Stimulated activated memory B cell treated with anti-CD40 and anti-IgM and Interleukin-4, amounts not matched to agents 10 μg/mL and 1 μg/mL and 100 μg/mL, for 72 hours (primary cell): ENCODE measurements around the gene TARS3.
"Not testable (repeated sequence)": the region's sequence is repeated elsewhere in the genome, so short reads cannot be mapped to it uniquely, and the experiment has no call there.

Source experiments
- ATAC-seq: fragments of 150-1000 bp; cut with Tn5 transposase; 2 replicates; pipeline ENCODE4 v1.10.0; 2021
- H3K27ac Mint-ChIP-seq: one replicate; pipeline ENCODE4 v1.8.0; 2022; ENCODE audit warnings: mild to moderate bottlenecking, mixed read lengths
- H3K27me3 Mint-ChIP-seq: one replicate; pipeline ENCODE4 v1.8.0; 2022; ENCODE audit warnings: mixed read lengths
- H3K36me3 Mint-ChIP-seq: one replicate; pipeline ENCODE4 v1.8.0; 2022; ENCODE audit warnings: mixed read lengths
- H3K4me1 Mint-ChIP-seq: one replicate; pipeline ENCODE4 v1.8.0; 2022; ENCODE audit warnings: mixed read lengths
- H3K4me3 Mint-ChIP-seq: one replicate; pipeline ENCODE4 v1.8.0; 2022; ENCODE audit warnings: mild to moderate bottlenecking, moderate library complexity, mixed read lengths
- H3K9me3 Mint-ChIP-seq: one replicate; pipeline ENCODE4 v1.8.0; 2022; ENCODE audit warnings: mixed read lengths

TARS3 gene

GRCh38 chr15:101679806-101680205 is 44.5 kb downstream of the TARS3 start:
- Mint-ChIP-seq H3K4me3 (no peak overlapping the region), H3K27ac (no peak overlapping the region), H3K27me3 (no peaks in the 10 kb centered on the region), H3K4me1 (peaks cover 12% of the 10 kb centered on the region), H3K36me3 (peaks cover 71% of the 10 kb centered on the region), H3K9me3 (no peaks in the 10 kb centered on the region)
- ATAC-seq, result no peak

GRCh38 chr15:101676921-101677329 is 47.3 kb downstream of the TARS3 start:
- Mint-ChIP-seq H3K4me3 (no peak overlapping the region), H3K27ac (no peak overlapping the region), H3K27me3 (no peaks in the 10 kb centered on the region), H3K9me3 (peaks cover 3% of the 10 kb centered on the region), H3K4me1 (peaks cover 19% of the 10 kb centered on the region), H3K36me3 (peaks cover 74% of the 10 kb centered on the region)
- no peak for ATAC-seq

GRCh38 chr15:101675796-101676582 is 48.3 kb downstream of the TARS3 start:
- no peaks in the 10 kb centered on the region for H3K27me3 Mint-ChIP-seq
- peaks cover 3% of the 10 kb centered on the region for H3K9me3 Mint-ChIP-seq
- ATAC-seq, result peak; percentile 95
- H3K36me3 Mint-ChIP-seq, result peaks cover 71% of the 10 kb centered on the region
- peak overlapping the region; percentile 86 for H3K4me3 Mint-ChIP-seq
- H3K4me1 Mint-ChIP-seq, result peaks cover 19% of the 10 kb centered on the region
- H3K27ac Mint-ChIP-seq, result peak overlapping the region; percentile 85

- no peak for ATAC-seq
- Mint-ChIP-seq H3K27ac (no peak overlapping the region), H3K4me1 (peaks cover 19% of the 10 kb centered on the region), H3K36me3 (peaks cover 70% of the 10 kb centered on the region), H3K27me3 (no peaks in the 10 kb centered on the region), H3K4me3 (no peak overlapping the region), H3K9me3 (peaks cover 3% of the 10 kb centered on the region)
These were observed 49.3 kb downstream of the TARS3 start for GRCh38 chr15:101675015-101675414.

GRCh38 chr15:101672298-101672697 is 52.0 kb downstream of the TARS3 start:
- no peak for ATAC-seq
- Mint-ChIP-seq H3K4me1 (peaks cover 24% of the 10 kb centered on the region), H3K27ac (no peak overlapping the region)

GRCh38 chr15:101669744-101670143 is 54.5 kb downstream of the TARS3 start:
- H3K4me3 Mint-ChIP-seq, result no peak overlapping the region
- peaks cover 3% of the 10 kb centered on the region for H3K9me3 Mint-ChIP-seq
- H3K4me1 Mint-ChIP-seq, result peaks cover 12% of the 10 kb centered on the region
- H3K36me3 Mint-ChIP-seq, result peaks cover 49% of the 10 kb centered on the region
- ATAC-seq, result no peak
- H3K27me3 Mint-ChIP-seq, result no peaks in the 10 kb centered on the region
- H3K27ac Mint-ChIP-seq, result no peak overlapping the region

More at GRCh38 chr15:101672298-101672697, 52.0 kb downstream of the TARS3 start:
- no peaks in the 10 kb centered on the region for H3K27me3 Mint-ChIP-seq
- H3K9me3 Mint-ChIP-seq, result peaks cover 3% of the 10 kb centered on the region
- no peak overlapping the region for H3K4me3 Mint-ChIP-seq
- peaks cover 55% of the 10 kb centered on the region for H3K36me3 Mint-ChIP-seq

GRCh38 chr15:101667881-101668280 is 56.4 kb downstream of the TARS3 start:
- H3K4me3 Mint-ChIP-seq, result no peak overlapping the region
- H3K4me1 Mint-ChIP-seq, result peaks cover 5% of the 10 kb centered on the region
- no peak overlapping the region for H3K27ac Mint-ChIP-seq
- H3K27me3 Mint-ChIP-seq, result no peaks in the 10 kb centered on the region
- H3K36me3 Mint-ChIP-seq, result peaks cover 37% of the 10 kb centered on the region
- no peak for ATAC-seq
- no peaks in the 10 kb centered on the region for H3K9me3 Mint-ChIP-seq

GRCh38 chr15:101664303-101664913 is 59.9 kb downstream of the TARS3 start:
- no peak overlapping the region for H3K4me3 Mint-ChIP-seq
- H3K27ac Mint-ChIP-seq, result no peak overlapping the region
- no peaks in the 10 kb centered on the region for H3K27me3 Mint-ChIP-seq
- H3K36me3 Mint-ChIP-seq, result peaks cover 21% of the 10 kb centered on the region
- no peak for ATAC-seq
- H3K4me1 Mint-ChIP-seq, result peaks cover 5% of the 10 kb centered on the region
- no peaks in the 10 kb centered on the region for H3K9me3 Mint-ChIP-seq

GRCh38 chr15:101662203-101662602 is 62.1 kb downstream of the TARS3 start:
- Mint-ChIP-seq H3K27ac (no peak overlapping the region), H3K4me3 (no peak overlapping the region), H3K36me3 (peaks cover 17% of the 10 kb centered on the region), H3K27me3 (no peaks in the 10 kb centered on the region), H3K9me3 (no peaks in the 10 kb centered on the region), H3K4me1 (no peaks in the 10 kb centered on the region)
- ATAC-seq, result no peak

- no peaks in the 10 kb centered on the region for H3K4me1 Mint-ChIP-seq
- no peaks in the 10 kb centered on the region for H3K9me3 Mint-ChIP-seq
- ATAC-seq, result no peak
- H3K4me3 Mint-ChIP-seq, result no peak overlapping the region
- peaks cover 17% of the 10 kb centered on the region for H3K36me3 Mint-ChIP-seq
- no peak overlapping the region for H3K27ac Mint-ChIP-seq
- no peaks in the 10 kb centered on the region for H3K27me3 Mint-ChIP-seq
These were observed 64.3 kb downstream of the TARS3 start for GRCh38 chr15:101660005-101660404.

GRCh38 chr15:101657968-101658784 is 66.1 kb downstream of the TARS3 start:
- Mint-ChIP-seq H3K9me3 (no peaks in the 10 kb centered on the region), H3K27me3 (no peaks in the 10 kb centered on the region), H3K36me3 (peaks cover 10% of the 10 kb centered on the region), H3K4me1 (no peaks in the 10 kb centered on the region), H3K4me3 (no peak overlapping the region), H3K27ac (no peak overlapping the region)
- no peak for ATAC-seq

GRCh38 chr15:101657171-101657570 is 67.1 kb downstream of the TARS3 start:
- no peaks in the 10 kb centered on the region for H3K9me3 Mint-ChIP-seq
- no peak for ATAC-seq
- H3K27me3 Mint-ChIP-seq, result no peaks in the 10 kb centered on the region
- H3K27ac Mint-ChIP-seq, result no peak overlapping the region
- no peak overlapping the region for H3K4me3 Mint-ChIP-seq
- peaks cover 10% of the 10 kb centered on the region for H3K36me3 Mint-ChIP-seq
- H3K4me1 Mint-ChIP-seq, result no peaks in the 10 kb centered on the region

GRCh38 chr15:101654624-101655337 is 69.5 kb downstream of the TARS3 start:
- not testable (repeated sequence) for ATAC-seq, H3K9me3 Mint-ChIP-seq, H3K27me3 Mint-ChIP-seq, H3K4me3 Mint-ChIP-seq, H3K36me3 Mint-ChIP-seq
- Mint-ChIP-seq H3K4me1 (peaks cover 17% of the 10 kb centered on the region), H3K27ac (peak overlapping the region; percentile 54)

- peaks cover 5% of the 10 kb centered on the region for H3K36me3 Mint-ChIP-seq
- H3K9me3 Mint-ChIP-seq, result no peaks in the 10 kb centered on the region
- peaks cover 22% of the 10 kb centered on the region for H3K4me1 Mint-ChIP-seq
- H3K27ac Mint-ChIP-seq, result peak overlapping the region; percentile 54
- no peaks in the 10 kb centered on the region for H3K27me3 Mint-ChIP-seq
- no peak for ATAC-seq
- no peak overlapping the region for H3K4me3 Mint-ChIP-seq
These were observed 70.1 kb downstream of the TARS3 start for GRCh38 chr15:101654171-101654570.
